GM11168 (cell line): ENCODE data around the gene CDK11B.
"Not testable (repeated sequence)": the region's sequence is repeated elsewhere in the genome, so short reads cannot be mapped to it uniquely, and the experiment has no call there.

ENCODE experiments used
- in situ Hi-C: fragments of 300-500 bp; cut with MboI; formaldehyde crosslinking; loops from one replicate; pipeline ENCODE4 v1.12.0; 2022; ENCODE audit warnings: low sequenced_read_pairs; ENCODE audit not compliant: unreplicated experiment

Gene CDK11B

DNA sequence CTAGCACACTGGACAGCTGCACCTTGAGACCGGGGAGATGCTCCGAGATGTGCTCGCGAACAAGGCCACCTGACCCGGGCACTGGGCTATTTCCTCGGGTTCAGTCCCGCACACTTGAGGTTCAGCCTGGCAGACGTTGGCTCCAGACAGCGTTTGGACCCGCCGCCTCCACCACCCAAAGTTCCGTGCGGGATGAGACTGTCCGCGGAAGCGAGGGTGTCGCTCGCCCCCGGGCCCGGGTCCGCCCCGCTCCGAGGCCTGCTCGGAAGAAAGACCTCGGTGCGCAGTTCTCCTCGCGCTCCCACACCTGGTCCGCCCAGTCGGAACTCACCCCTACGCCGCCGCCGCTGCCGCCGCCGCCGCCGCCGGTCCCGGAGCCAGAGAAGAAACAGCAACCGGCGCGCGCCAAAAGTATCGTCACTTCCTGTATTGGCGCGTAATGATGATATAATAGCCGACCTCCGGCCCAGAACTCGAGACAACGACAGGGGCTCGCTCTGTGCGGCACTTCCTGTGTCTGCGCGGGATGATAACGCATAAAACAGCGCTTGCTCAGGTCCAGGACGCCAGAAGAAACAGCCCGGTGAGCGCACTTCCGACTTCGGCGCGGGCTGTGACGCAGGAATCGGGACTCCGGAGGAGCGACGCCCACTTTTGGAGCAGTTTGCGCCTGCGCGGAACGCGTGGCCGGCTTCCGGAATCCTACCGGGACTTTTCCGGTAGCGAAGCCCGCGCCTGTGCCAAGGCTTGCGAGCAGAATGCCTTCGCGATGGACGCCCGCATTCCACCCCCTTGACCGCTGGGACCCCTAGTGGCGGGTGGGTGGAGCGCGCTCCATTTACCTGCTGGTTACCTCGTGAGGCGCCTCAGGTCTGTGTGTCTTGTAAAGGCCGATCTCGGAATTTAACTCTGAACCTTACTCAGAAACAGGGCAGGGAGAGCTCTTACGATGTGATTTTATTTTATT, at the start of gene CDK11B:
TSS of gene CDK11B (minus strand) at position 422 of the 967 bp plus-strand sequence. CDS start 1,519 bp downstream, outside the sequence.
- in situ Hi-C loops = loop anchor here (5.0 kb wide), 1 partner anchor 63 kb away; the partner anchor contains the start of gene CDK11A

- in situ Hi-C loops = not testable (repeated sequence)
Observed at GRCh38 chr1:1707897-1708296, 49.1 kb upstream of the CDK11B start.

GRCh38 chr1:1707241-1707640, 48.4 kb upstream of the CDK11B start:
- in situ Hi-C loops = not testable (repeated sequence)

DNA sequence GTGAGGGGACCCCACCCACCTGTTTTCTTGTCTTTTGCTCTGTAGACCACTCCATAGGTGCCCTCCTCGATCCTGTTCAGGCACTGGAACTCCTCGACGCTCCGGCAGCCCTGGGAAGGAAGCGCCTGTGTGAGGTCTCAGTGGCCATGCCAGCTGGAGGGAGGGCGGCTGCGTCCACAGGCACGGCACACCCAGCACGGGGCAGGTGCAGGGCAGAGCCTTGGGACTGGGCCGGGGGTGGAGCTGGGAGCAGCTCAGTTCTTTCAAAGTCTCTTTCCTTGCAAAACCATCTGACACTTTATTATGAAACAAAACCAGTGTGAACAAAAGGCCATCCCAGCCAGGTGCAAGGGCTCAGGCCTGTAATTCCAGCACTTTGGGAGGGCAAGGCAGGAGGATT, 46.8 kb upstream of the CDK11B start:
- in situ Hi-C loops = not testable (repeated sequence)

DNA sequence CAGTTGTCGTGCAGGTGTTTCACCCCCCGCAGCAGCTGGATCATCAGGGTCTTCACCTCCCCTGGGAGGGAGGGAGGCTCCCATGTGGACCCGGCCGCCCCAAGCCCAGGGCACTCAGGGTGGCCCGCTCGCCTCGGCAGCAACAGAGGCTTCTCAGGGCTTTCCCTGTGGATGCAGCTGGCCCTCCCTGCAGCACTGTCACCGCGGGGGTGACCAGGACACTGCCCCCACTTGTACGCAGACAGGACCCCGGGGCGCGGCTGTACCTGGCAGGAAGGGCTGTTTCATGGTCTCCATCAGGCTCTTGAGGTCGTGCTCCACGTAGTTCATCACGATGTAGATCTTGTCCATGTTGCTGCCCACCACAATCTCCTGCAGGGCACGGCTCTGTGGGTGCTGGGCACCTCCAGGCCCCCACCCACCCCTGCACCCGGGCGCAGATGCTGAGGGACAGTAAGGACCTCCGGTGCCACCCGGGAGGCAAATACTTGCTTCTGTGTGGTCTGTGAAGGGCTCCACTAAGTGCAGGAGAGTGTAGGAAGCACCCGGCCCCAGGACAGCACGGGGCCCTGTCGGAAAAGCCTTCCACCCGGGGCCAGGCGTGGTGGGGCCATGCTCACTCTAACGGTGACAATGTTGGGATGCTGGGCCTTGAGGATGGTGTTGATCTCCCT, 45.6 kb upstream of the CDK11B start:
- in situ Hi-C loops = not testable (repeated sequence)

DNA sequence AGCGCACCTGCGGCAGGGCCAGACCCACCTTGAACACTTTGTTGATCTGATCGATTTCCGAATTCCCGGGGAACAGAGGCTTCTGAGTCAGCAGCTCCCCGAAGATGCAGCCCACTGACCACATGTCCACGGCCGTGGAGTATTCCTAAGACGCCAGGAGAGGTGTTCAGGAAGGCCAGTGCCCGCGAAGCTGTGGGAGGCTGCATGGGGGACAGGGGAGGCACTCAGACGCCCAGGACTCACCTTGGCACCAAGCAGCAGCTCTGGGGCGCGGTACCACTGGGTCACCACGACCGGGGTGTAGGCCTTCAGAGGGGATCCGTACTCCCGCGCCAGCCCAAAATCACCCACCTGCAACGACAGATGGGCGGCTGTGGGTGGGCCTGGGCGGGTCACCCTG, 45.0 kb upstream of the CDK11B start:
- in situ Hi-C loops = no loop called here

- in situ Hi-C loops = not testable (repeated sequence)
Observed at GRCh38 chr1:1702506-1702905, 43.7 kb upstream of the CDK11B start.

DNA sequence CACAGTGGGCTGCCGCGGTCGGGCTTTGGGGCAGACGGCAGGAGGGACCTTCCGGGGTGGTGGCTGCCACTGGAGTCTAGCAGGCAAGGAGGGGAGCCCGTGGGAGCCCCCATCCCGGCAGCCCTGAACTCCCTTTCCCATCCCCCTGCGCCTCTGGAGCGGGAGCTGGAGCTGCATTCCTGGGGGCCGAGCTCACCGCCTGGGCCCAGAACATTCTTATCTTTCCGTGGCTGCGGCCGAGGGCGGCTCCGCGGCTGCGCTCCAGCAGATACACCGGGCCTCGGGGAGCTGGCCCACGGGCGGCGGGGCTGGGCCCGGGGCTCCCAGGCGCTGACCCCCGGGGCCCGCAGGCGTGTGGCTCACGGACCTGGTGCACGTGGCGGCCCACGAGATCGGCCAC, 41.8 kb upstream of the CDK11B start:
- in situ Hi-C loops = not testable (repeated sequence)

GRCh38 chr1:1700067-1700466, 41.3 kb upstream of the CDK11B start:
- in situ Hi-C loops = not testable (repeated sequence)

DNA sequence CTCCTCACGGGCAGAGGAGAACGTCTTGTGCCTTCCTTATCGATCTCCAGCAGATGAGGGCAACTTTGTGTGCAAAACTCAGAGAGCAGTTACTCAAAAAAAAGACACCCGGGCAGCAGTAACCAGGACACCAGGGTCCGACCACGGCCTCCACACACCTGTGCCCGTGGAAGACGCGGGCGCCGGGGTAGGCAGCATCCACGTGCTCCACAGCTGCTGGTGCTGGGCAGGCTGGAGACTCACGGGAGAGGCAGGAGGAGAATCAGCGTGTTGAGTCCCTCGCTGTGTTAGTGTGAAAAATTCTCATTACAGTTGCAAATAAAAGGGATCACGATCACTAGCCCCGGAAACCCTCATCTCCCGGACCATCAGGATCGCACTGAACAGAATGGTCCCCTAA, 40.3 kb upstream of the CDK11B start:
- in situ Hi-C loops = loop anchor here (5.0 kb wide), 1 partner anchor 48 kb away; no protein-coding TSS in a partner anchor

DNA sequence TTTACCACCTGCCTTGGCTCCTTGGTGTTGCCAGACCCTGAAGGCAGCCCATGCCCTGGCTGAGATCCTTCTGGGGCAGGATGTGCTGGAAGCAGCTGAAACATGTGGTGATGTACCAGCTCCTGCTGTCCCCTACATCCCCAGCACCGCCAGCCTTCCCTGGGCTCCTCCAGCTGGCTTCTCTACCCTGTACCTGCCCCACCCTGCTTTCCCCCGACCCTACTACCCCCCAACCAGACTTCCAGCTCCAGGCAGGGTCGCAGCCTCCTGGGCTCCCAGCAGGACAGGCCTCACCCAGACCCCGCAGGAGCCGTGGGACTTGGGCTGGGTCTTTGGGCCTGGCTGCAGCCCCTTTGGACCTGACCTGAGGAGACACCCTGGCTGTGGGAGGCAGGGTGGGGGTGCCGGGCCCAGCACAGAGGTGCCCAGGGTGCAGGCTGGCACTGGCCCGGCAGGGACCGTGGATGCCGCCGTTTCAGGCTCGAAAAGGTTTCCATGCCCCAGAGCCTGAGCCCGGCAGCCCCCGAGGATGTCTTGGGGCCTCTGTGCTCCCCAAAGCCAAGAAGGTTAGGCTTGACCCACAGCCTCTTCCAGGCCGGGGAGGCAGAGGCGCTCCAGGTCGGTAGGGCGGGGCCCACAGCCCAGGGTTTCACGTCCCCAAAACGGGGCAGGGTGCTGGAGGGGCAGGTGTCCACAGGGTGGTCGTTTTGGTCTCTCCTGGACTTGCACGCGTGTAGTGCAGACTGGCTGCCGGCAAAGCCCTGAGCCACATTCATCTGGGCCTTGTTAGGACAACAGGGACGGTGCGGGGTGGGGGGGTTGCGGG, 38.8 kb upstream of the CDK11B start:
- in situ Hi-C loops = loop anchor here (5.0 kb wide), 1 partner anchor 50 kb away; no protein-coding TSS in a partner anchor

DNA sequence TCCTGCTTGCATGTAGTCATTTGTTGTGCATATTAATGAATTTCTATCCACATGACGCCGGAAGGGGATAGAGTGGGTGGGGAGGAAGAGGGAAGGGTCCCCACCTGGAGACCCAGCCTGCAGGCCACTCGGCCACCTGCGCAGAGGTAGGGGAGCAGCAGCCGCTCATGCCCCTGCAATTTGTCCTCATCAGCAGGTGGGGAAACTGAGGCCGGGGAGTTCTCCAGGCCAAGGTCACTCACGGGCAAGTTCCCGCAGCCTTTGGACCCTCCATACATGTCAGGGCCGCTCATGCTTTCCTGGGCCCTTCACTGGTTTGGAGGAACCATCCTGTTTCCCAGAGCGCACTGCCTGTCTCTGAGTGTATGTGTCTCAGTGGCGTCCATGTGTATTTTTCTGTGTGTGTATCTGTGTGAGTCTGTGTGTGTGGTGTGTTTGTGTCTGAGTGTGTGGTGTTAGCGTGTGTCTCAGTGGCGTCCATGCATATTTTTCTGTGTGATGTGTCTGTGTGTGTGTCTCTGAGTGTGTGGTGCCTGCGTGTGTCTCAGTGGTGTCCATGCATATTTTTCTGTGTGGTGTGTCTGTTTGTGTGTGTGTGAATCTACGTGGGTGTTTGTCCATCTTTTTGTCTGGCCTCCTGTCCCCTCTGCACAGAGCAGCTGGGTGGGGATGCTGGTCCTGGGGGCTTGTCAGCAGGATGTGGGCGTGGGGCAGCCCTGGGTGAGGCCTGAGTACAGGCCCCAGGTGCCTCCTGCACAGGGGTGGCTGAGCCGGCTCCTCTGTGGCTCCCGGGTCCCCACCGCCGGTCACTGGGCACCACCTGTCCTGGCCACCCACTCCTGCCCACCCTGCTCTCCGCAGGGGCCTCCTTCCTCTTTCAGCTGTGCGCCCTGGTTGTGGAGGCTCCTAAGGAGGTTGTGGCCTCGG, 37.9 kb upstream of the CDK11B start:
- in situ Hi-C loops = loop anchor here (5.0 kb wide), 1 partner anchor 51 kb away; no protein-coding TSS in a partner anchor

DNA sequence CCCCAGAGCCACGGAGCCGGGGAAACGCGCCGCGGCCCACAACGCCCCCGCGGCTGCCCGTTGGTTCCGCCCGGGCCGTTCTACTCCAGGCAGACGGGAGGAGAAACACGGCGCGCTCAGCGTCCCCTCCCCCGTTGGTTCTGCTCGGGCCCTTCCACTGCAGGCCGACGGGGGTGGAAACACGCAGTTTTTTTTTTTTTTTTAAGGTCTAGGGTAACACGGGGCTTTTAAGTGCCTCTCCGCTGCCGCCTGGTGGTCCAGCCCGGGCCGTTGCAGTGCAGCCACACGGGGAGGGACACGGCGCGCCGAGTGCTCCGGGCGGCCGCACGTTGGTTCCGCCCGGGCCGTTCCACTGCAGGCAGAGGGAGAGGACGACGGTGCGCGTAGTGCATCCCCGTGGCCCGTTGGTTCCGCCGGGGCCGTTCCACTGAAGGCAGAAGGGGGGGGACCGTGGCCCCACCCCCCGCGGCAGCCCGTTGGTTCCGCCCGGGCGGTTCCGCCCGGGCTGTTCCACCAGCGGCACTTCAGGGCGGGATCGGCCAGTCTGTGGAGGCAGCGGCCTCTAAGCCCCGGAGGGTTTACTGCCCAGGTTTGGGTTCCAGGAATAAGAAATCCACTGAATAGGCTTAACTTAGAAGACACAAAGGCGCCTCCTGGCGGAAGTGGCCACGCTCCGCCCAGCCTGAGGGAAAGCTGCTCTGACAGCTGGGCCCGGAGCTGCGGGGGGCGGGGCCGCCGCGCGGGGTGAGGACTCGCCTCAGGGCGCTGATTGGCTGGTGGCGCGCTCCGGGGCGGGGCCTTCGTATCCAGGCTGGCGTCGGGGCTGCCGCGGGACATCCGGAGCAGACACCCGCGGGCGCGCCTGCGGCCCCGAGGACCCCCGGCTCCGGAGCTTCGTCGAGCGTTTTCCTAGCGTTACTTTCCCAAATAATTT, 34.2 kb upstream of the CDK11B start, which contains the start of gene SLC35E2B:
TSS of gene SLC35E2B (minus strand) at position 82 of the 934 bp plus-strand sequence. CDS start 16,096 bp downstream, outside the sequence.
- in situ Hi-C loops = not testable (repeated sequence)

DNA sequence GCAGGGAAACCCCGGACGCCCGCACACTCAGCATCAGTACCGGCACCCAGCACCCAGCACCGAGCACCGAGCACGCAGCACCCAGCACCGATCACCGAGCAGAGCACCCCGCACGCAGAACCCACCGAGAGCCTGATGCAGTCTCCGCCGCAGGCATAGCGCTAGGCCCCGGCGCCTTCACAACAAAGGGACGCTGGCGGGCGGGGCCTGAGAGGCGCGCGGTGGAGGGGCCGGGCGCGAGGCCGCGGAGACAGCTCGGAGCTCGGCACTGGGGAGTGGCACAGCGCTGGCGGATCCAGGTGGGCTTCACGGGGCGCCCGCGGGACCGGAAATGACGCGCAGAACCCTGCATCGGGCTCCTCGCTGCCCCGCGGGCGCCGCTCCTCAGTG, 33.5 kb upstream of the CDK11B start:
- in situ Hi-C loops = not testable (repeated sequence)

GRCh38 chr1:1691443-1691842, 32.6 kb upstream of the CDK11B start:
- in situ Hi-C loops = not testable (repeated sequence)

DNA sequence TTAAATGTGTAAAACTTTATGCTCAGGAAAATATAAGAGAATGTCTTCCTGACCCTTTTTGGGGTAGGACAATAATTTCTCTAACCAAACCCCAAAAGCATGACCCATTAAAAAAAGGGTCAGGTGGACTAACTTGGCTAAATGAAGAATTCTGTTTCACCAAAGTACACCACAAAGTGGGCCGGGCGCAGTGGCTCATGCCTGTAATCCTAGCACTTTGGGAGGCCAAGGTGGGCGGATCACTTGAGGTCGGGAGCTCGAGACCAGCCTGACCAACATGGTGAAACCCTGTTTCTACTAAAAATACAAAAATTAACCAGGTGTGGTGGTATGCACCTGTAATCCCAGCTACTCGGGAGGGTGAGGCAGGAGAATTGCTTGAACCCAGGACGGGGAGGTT, 30.7 kb upstream of the CDK11B start:
- in situ Hi-C loops = not testable (repeated sequence)

DNA sequence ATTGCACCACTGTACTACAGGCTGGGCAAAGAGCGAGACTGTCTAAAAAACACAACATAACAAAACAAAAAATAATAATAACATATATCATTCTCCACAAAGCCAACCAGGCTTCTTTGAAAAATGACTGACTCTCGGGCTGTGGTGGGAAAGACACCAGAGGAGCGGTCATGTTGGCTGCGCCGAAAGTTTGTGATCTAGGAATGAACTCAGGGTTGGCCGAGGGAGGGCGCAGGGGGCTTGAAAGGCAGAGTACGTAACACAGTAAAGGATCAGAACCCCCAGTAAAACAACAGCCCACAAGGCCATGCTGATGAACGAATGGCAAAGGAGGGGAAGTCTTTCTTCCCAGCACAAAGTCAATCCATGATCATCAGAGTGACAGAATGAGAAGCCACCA, 29.0 kb upstream of the CDK11B start:
- in situ Hi-C loops = no loop called here
